Skeletal muscle satellite cell (primary cell): ENCODE results near the gene HES4.
"Not testable (repeated sequence)": the region's sequence is repeated elsewhere in the genome, so short reads cannot be mapped to it uniquely, and the experiment has no call there.

Experiments
- H3K27me3 ChIP-seq: 2 replicates; pipeline ENCODE4 v1.7.0; 2013; ENCODE audit warnings: low read length; ENCODE audit not compliant: control insufficient read depth, insufficient read depth
- H3K36me3 ChIP-seq: 2 replicates; pipeline ENCODE4 v1.7.0; 2013; ENCODE audit warnings: mild to moderate bottlenecking, control low read depth, low read length; ENCODE audit not compliant: insufficient read depth
- H3K4me1 ChIP-seq: 2 replicates; pipeline ENCODE4 v1.7.0; 2013; ENCODE audit warnings: low read length; ENCODE audit not compliant: control insufficient read depth, insufficient read depth
- H3K4me2 ChIP-seq: 2 replicates; pipeline ENCODE4 v1.7.0; 2013; ENCODE audit warnings: mild to moderate bottlenecking, low read length
- H3K4me3 ChIP-seq: 2 replicates; pipeline ENCODE4 v1.7.0; 2013; ENCODE audit warnings: low read length
- H3K9ac ChIP-seq: 2 replicates; pipeline ENCODE4 v1.7.0; 2013; ENCODE audit warnings: mild to moderate bottlenecking, low read depth, low read length, moderate library complexity
- H3K9me3 ChIP-seq: replicated peaks from 2 replicates; pipeline ENCODE4 v1.7.0; 2013; ENCODE audit warnings: mild to moderate bottlenecking, control low read depth, low read length

HES4 gene

GRCh38 chr1:978835-979743 is 20.8 kb downstream of the HES4 start:
- no peak overlapping the region for H3K4me3 ChIP-seq
- H3K27me3 ChIP-seq: peaks cover 47% of the 10 kb centered on the region
- no peak overlapping the region for H3K9ac ChIP-seq
- H3K36me3 ChIP-seq: no peaks in the 10 kb centered on the region
- H3K4me2 ChIP-seq: no peak overlapping the region
- H3K9me3 ChIP-seq: no peaks in the 10 kb centered on the region
- peaks cover 7% of the 10 kb centered on the region for H3K4me1 ChIP-seq

GRCh38 chr1:978069-978834 is 21.6 kb downstream of the HES4 start:
- Histone ChIP-seq H3K4me2 (no peak overlapping the region), H3K4me1 (peaks cover 7% of the 10 kb centered on the region), H3K9me3 (no peaks in the 10 kb centered on the region), H3K36me3 (no peaks in the 10 kb centered on the region), H3K27me3 (peaks cover 44% of the 10 kb centered on the region), H3K9ac (no peak overlapping the region), H3K4me3 (no peak overlapping the region)

- not testable (repeated sequence) for H3K4me3 ChIP-seq, H3K4me2 ChIP-seq
- peaks cover 39% of the 10 kb centered on the region for H3K27me3 ChIP-seq
Measured at GRCh38 chr1:976791-977190, 23.1 kb downstream of the HES4 start.

GRCh38 chr1:975896-976683 is 23.8 kb downstream of the HES4 start:
- Histone ChIP-seq H3K4me3 (no peak overlapping the region), H3K9ac (no peak overlapping the region), H3K4me1 (peaks cover 7% of the 10 kb centered on the region)

More at GRCh38 chr1:976791-977190, 23.1 kb downstream of the HES4 start:
- H3K9me3 ChIP-seq, H3K9ac ChIP-seq, H3K36me3 ChIP-seq, H3K4me1 ChIP-seq: not testable (repeated sequence)

GRCh38 chr1:975365-975764 is 24.5 kb downstream of the HES4 start:
- Histone ChIP-seq H3K27me3 (peaks cover 31% of the 10 kb centered on the region), H3K36me3 (no peaks in the 10 kb centered on the region), H3K9ac (no peak overlapping the region), H3K4me1 (peaks cover 7% of the 10 kb centered on the region), H3K4me3 (no peak overlapping the region), H3K4me2 (no peak overlapping the region), H3K9me3 (no peaks in the 10 kb centered on the region)

More at GRCh38 chr1:975896-976683, 23.8 kb downstream of the HES4 start:
- Histone ChIP-seq H3K36me3 (no peaks in the 10 kb centered on the region), H3K9me3 (no peaks in the 10 kb centered on the region), H3K27me3 (peaks cover 35% of the 10 kb centered on the region), H3K4me2 (peak overlapping the region; percentile 69)

- no peak overlapping the region for H3K9ac ChIP-seq
- H3K27me3 ChIP-seq: peaks cover 30% of the 10 kb centered on the region
- H3K36me3 ChIP-seq: no peaks in the 10 kb centered on the region
- H3K9me3 ChIP-seq: no peaks in the 10 kb centered on the region
- no peak overlapping the region for H3K4me3 ChIP-seq
- H3K4me1 ChIP-seq: peaks cover 7% of the 10 kb centered on the region
- no peak overlapping the region for H3K4me2 ChIP-seq
Measured at GRCh38 chr1:974687-975328, 25.1 kb downstream of the HES4 start.

- Histone ChIP-seq H3K4me2 (no peak overlapping the region), H3K4me1 (peaks cover 7% of the 10 kb centered on the region), H3K9ac (no peak overlapping the region), H3K27me3 (peaks cover 26% of the 10 kb centered on the region), H3K36me3 (no peaks in the 10 kb centered on the region), H3K4me3 (no peak overlapping the region), H3K9me3 (no peaks in the 10 kb centered on the region)
Measured at GRCh38 chr1:974293-974640, 25.6 kb downstream of the HES4 start.

- H3K9me3 ChIP-seq: no peaks in the 10 kb centered on the region
- no peaks in the 10 kb centered on the region for H3K36me3 ChIP-seq
- H3K4me1 ChIP-seq: peaks cover 7% of the 10 kb centered on the region
- no peak overlapping the region for H3K9ac ChIP-seq
- no peak overlapping the region for H3K4me3 ChIP-seq
- H3K27me3 ChIP-seq: peaks cover 26% of the 10 kb centered on the region
- no peak overlapping the region for H3K4me2 ChIP-seq
Measured at GRCh38 chr1:973459-974292, 26.2 kb downstream of the HES4 start.

GRCh38 chr1:972726-973458 is 27.0 kb downstream of the HES4 start:
- H3K27me3 ChIP-seq: peaks cover 26% of the 10 kb centered on the region
- H3K36me3 ChIP-seq: no peaks in the 10 kb centered on the region
- no peak overlapping the region for H3K9ac ChIP-seq
- no peaks in the 10 kb centered on the region for H3K9me3 ChIP-seq
- peaks cover 7% of the 10 kb centered on the region for H3K4me1 ChIP-seq
- no peak overlapping the region for H3K4me2 ChIP-seq
- no peak overlapping the region for H3K4me3 ChIP-seq
